Stomach smooth muscle (tissue), 2 donors: ENCODE data around the gene SMYD3.

Experiments used
- H3K27ac ChIP-seq: one replicate; pipeline ENCODE4 v1.7.0; 2013; ENCODE audit warnings: mild to moderate bottlenecking, low read length, inconsistent platforms
- H3K27me3 ChIP-seq, 2 donors: one replicate each; pipeline ENCODE4 v1.7.0; 2013; ENCODE audit warnings: low read length in 2 of 2; ENCODE audit not compliant: insufficient read depth in 2 of 2, control insufficient read depth in 1 of 2
- H3K36me3 ChIP-seq, 2 donors: one replicate each; pipeline ENCODE4 v1.7.0; 2013; ENCODE audit warnings: low read length in 2 of 2; ENCODE audit not compliant: control insufficient read depth in 2 of 2, insufficient read depth in 2 of 2
- H3K4me1 ChIP-seq: one replicate; pipeline ENCODE4 v1.7.0; 2013; ENCODE audit warnings: low read length; ENCODE audit not compliant: control insufficient read depth, insufficient read depth
- H3K4me3 ChIP-seq, 2 donors: one replicate each; pipeline ENCODE4 v1.7.0; 2013; ENCODE audit warnings: low read length in 2 of 2
- H3K9ac ChIP-seq, 2 donors: one replicate each; pipeline ENCODE4 v1.7.0; 2013; ENCODE audit warnings: low read length in 2 of 2, mild to moderate bottlenecking in 1 of 2
- H3K9me3 ChIP-seq, 2 donors: one replicate each; pipeline ENCODE4 v1.7.0; 2013; ENCODE audit warnings: low read length in 2 of 2; ENCODE audit not compliant: control insufficient read depth in 2 of 2
- donor health status: healthy.
- donor health status: Pancreatic carcinoma.

The SMYD3 gene

GRCh38 chr1:246308533-246309075, 198.5 kb downstream of the SMYD3 start:
- H3K27ac ChIP-seq = no peak overlapping the region
- H3K4me3 ChIP-seq = no peak overlapping the region
- no peaks in the 10 kb centered on the region for H3K27me3 ChIP-seq
- no peak overlapping the region for H3K9ac ChIP-seq
- no peaks in the 10 kb centered on the region for H3K36me3 ChIP-seq
- H3K9me3 ChIP-seq = no peaks in the 10 kb centered on the region
- H3K4me1 ChIP-seq = no peaks in the 10 kb centered on the region

GRCh38 chr1:246306415-246307037, 200.6 kb downstream of the SMYD3 start:
- Histone ChIP-seq H3K9me3 (no peaks in the 10 kb centered on the region), H3K9ac (no peak overlapping the region), H3K27me3 (no peaks in the 10 kb centered on the region), H3K4me3 (no peak overlapping the region), H3K4me1 (no peaks in the 10 kb centered on the region), H3K27ac (no peak overlapping the region), H3K36me3 (no peaks in the 10 kb centered on the region)

- Histone ChIP-seq H3K27ac (no peak overlapping the region), H3K9ac (no peak overlapping the region), H3K27me3 (no peaks in the 10 kb centered on the region), H3K36me3 (no peaks in the 10 kb centered on the region), H3K4me3 (no peak overlapping the region), H3K9me3 (no peaks in the 10 kb centered on the region), H3K4me1 (no peaks in the 10 kb centered on the region)
Observed at GRCh38 chr1:246304484-246305259, 202.4 kb downstream of the SMYD3 start.

GRCh38 chr1:246302711-246303317, 204.3 kb downstream of the SMYD3 start:
- H3K9ac ChIP-seq = no peak overlapping the region
- no peak overlapping the region for H3K27ac ChIP-seq
- H3K4me1 ChIP-seq = no peaks in the 10 kb centered on the region
- no peaks in the 10 kb centered on the region for H3K27me3 ChIP-seq
- H3K4me3 ChIP-seq = no peak overlapping the region
- H3K9me3 ChIP-seq = no peaks in the 10 kb centered on the region
- no peaks in the 10 kb centered on the region for H3K36me3 ChIP-seq

GRCh38 chr1:246302251-246302625, 204.8 kb downstream of the SMYD3 start:
- no peaks in the 10 kb centered on the region for H3K9me3 ChIP-seq
- no peaks in the 10 kb centered on the region for H3K36me3 ChIP-seq
- no peak overlapping the region for H3K4me3 ChIP-seq
- no peaks in the 10 kb centered on the region for H3K4me1 ChIP-seq
- H3K9ac ChIP-seq = no peak overlapping the region
- H3K27ac ChIP-seq = no peak overlapping the region
- no peaks in the 10 kb centered on the region for H3K27me3 ChIP-seq

GRCh38 chr1:246301553-246302250, 205.4 kb downstream of the SMYD3 start:
- Histone ChIP-seq H3K4me1 (no peaks in the 10 kb centered on the region), H3K27ac (no peak overlapping the region)

GRCh38 chr1:246300626-246301549, 206.2 kb downstream of the SMYD3 start:
- Histone ChIP-seq H3K9me3 (no peaks in the 10 kb centered on the region), H3K4me1 (no peaks in the 10 kb centered on the region), H3K9ac (no peak overlapping the region), H3K27ac (no peak overlapping the region), H3K4me3 (no peak overlapping the region), H3K27me3 (no peaks in the 10 kb centered on the region), H3K36me3 (no peaks in the 10 kb centered on the region)

More at GRCh38 chr1:246301553-246302250, 205.4 kb downstream of the SMYD3 start:
- Histone ChIP-seq H3K27me3 (no peaks in the 10 kb centered on the region), H3K9ac (no peak overlapping the region), H3K4me3 (no peak overlapping the region), H3K36me3 (no peaks in the 10 kb centered on the region), H3K9me3 (no peaks in the 10 kb centered on the region)

GRCh38 chr1:246297279-246298265, 209.5 kb downstream of the SMYD3 start:
- Histone ChIP-seq H3K4me3 (no peak overlapping the region), H3K27ac (no peak overlapping the region), H3K36me3 (no peaks in the 10 kb centered on the region), H3K4me1 (no peaks in the 10 kb centered on the region), H3K9me3 (no peaks in the 10 kb centered on the region), H3K27me3 (no peaks in the 10 kb centered on the region), H3K9ac (no peak overlapping the region)

GRCh38 chr1:246295968-246296367, 211.1 kb downstream of the SMYD3 start:
- H3K36me3 ChIP-seq = no peaks in the 10 kb centered on the region
- no peak overlapping the region for H3K9ac ChIP-seq
- no peak overlapping the region for H3K4me3 ChIP-seq
- H3K27ac ChIP-seq = no peak overlapping the region
- H3K4me1 ChIP-seq = no peaks in the 10 kb centered on the region
- H3K27me3 ChIP-seq = no peaks in the 10 kb centered on the region
- no peaks in the 10 kb centered on the region for H3K9me3 ChIP-seq
